ENCODE measurements around the gene ATP10A.

ATP10A gene

DNA sequence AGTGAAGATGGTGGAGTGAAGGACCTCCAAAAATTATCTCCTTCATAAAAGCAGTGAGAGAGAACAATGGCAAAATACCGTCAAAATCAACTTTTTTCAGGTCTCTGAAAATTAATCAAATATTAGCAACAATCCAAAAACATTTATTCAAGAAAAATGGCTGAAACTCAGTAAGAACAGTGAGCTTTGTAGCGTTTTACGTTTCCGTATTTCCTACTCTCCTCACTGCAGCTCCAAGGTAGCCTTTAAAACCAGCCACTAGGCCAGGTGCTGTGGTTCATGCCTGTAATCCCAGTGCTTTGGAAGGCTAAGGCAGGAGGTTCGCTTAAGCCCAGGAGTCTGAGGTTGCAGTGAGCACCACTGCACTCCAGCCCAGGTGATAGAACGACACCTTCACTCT is 38.5 kb downstream of the ATP10A start:
- Histone ChIP-seq H3K4me1 (ENCODE audit: control insufficient read depth, insufficient read depth, low read length, unreplicated experiment) (peaks cover 2% of the 10 kb centered on the region), H3K27me3 (ENCODE audit: insufficient read depth, low read length) (no peaks in the 10 kb centered on the region), H3K36me3 (ENCODE audit: insufficient read depth, low read length) (no peaks in the 10 kb centered on the region; the same call in 1 of the 2 replicates), H3K27ac (ENCODE audit: low read depth, low read length) (no peak overlapping the region), H3K4me3 (ENCODE audit: low read depth, low read length) (no peak overlapping the region), H2AFZ (ENCODE audit: low read length, unreplicated experiment) (no peak overlapping the region), H3K79me2 (ENCODE audit: control insufficient read depth, insufficient read depth, low read length, unreplicated experiment) (peaks cover 66% of the 10 kb centered on the region)

- Histone ChIP-seq H3K4me3 (ENCODE audit: low read depth, low read length) (no peak overlapping the region), H3K27ac (ENCODE audit: low read depth, low read length) (no peak overlapping the region)
Measured at GRCh38 chr15:25812845-25813244, 50.3 kb downstream of the ATP10A start.

GRCh38 chr15:25812073-25812472 is 51.1 kb downstream of the ATP10A start:
- Histone ChIP-seq H2AFZ (ENCODE audit: low read length, unreplicated experiment) (no peak overlapping the region), H3K79me2 (ENCODE audit: control insufficient read depth, insufficient read depth, low read length, unreplicated experiment) (peaks cover 53% of the 10 kb centered on the region), H3K4me1 (ENCODE audit: control insufficient read depth, insufficient read depth, low read length, unreplicated experiment) (no peaks in the 10 kb centered on the region), H3K4me3 (ENCODE audit: low read depth, low read length) (no peak overlapping the region), H3K36me3 (ENCODE audit: insufficient read depth, low read length) (no peaks in the 10 kb centered on the region), H3K27ac (ENCODE audit: low read depth, low read length) (no peak overlapping the region), H3K27me3 (ENCODE audit: insufficient read depth, low read length) (no peaks in the 10 kb centered on the region)

More at GRCh38 chr15:25812845-25813244, 50.3 kb downstream of the ATP10A start:
- Histone ChIP-seq H3K79me2 (ENCODE audit: control insufficient read depth, insufficient read depth, low read length, unreplicated experiment) (peaks cover 58% of the 10 kb centered on the region), H2AFZ (ENCODE audit: low read length, unreplicated experiment) (no peak overlapping the region), H3K27me3 (ENCODE audit: insufficient read depth, low read length) (no peaks in the 10 kb centered on the region), H3K36me3 (ENCODE audit: insufficient read depth, low read length) (no peaks in the 10 kb centered on the region), H3K4me1 (ENCODE audit: control insufficient read depth, insufficient read depth, low read length, unreplicated experiment) (no peaks in the 10 kb centered on the region)

GRCh38 chr15:25811481-25811906 is 51.6 kb downstream of the ATP10A start:
- Histone ChIP-seq H3K36me3 (ENCODE audit: insufficient read depth, low read length) (no peaks in the 10 kb centered on the region), H2AFZ (ENCODE audit: low read length, unreplicated experiment) (no peak overlapping the region), H3K27me3 (ENCODE audit: insufficient read depth, low read length) (no peaks in the 10 kb centered on the region), H3K79me2 (ENCODE audit: control insufficient read depth, insufficient read depth, low read length, unreplicated experiment) (peaks cover 53% of the 10 kb centered on the region), H3K27ac (ENCODE audit: low read depth, low read length) (no peak overlapping the region), H3K4me1 (ENCODE audit: control insufficient read depth, insufficient read depth, low read length, unreplicated experiment) (no peaks in the 10 kb centered on the region), H3K4me3 (ENCODE audit: low read depth, low read length) (no peak overlapping the region)

DNA sequence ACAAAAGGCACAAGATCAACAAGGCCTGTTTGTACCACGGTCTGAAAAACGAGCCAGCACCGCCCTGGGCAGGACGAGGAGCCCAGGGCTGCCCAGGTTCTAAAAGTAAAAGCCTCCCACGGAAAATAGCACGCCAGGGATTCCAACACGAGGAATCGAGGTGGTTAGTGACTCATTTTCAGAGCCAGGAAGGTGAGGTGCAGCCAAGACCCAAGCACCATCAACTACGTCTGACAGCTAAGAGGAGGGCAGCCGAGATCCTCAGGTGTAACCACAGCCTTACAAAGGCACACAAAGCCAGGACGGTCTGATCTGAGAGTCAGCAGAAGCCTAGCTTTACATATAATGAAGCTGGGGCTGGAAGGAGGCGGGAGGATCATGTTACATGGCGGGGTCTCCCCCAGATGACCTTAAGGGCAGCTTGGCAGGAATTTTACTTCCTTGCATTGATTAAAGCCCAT is 52.5 kb downstream of the ATP10A start:
- H3K27ac ChIP-seq (ENCODE audit: low read depth, low read length) = no peak overlapping the region
- no peak overlapping the region for H2AFZ ChIP-seq (ENCODE audit: low read length, unreplicated experiment)
- no peaks in the 10 kb centered on the region for H3K4me1 ChIP-seq (ENCODE audit: control insufficient read depth, insufficient read depth, low read length, unreplicated experiment)
- H3K27me3 ChIP-seq (ENCODE audit: insufficient read depth, low read length) = no peaks in the 10 kb centered on the region
- H3K79me2 ChIP-seq (ENCODE audit: control insufficient read depth, insufficient read depth, low read length, unreplicated experiment) = peaks cover 53% of the 10 kb centered on the region
- H3K4me3 ChIP-seq (ENCODE audit: low read depth, low read length) = no peak overlapping the region
- no peaks in the 10 kb centered on the region for H3K36me3 ChIP-seq (ENCODE audit: insufficient read depth, low read length)

DNA sequence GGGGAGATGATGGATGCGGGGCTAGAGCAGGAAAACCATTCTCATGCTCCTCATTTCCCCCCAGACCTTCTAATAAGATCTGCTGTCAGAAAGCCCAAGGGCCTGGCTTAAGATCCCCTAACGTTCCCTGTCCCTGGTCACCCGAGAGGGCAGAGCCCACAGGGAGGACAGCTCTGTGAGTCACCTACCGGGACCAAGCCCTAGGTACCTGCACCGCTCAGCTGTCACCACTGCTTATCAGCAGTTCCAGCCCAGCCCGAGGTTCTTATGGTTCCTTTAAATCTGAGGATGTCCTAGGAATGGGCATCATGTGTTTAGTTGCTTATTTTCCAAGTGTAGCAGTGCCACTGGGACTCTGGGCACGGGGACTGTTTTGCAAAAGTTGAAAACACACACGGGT is 53.0 kb downstream of the ATP10A start:
- Histone ChIP-seq H3K4me3 (ENCODE audit: low read depth, low read length) (no peak overlapping the region), H3K27ac (ENCODE audit: low read depth, low read length) (no peak overlapping the region), H3K4me1 (ENCODE audit: control insufficient read depth, insufficient read depth, low read length, unreplicated experiment) (no peaks in the 10 kb centered on the region), H3K36me3 (ENCODE audit: insufficient read depth, low read length) (no peaks in the 10 kb centered on the region), H3K79me2 (ENCODE audit: control insufficient read depth, insufficient read depth, low read length, unreplicated experiment) (peaks cover 48% of the 10 kb centered on the region), H3K27me3 (ENCODE audit: insufficient read depth, low read length) (no peaks in the 10 kb centered on the region), H2AFZ (ENCODE audit: low read length, unreplicated experiment) (no peak overlapping the region)

- no peaks in the 10 kb centered on the region for H3K4me1 ChIP-seq (ENCODE audit: control insufficient read depth, insufficient read depth, low read length, unreplicated experiment)
- no peak overlapping the region for H2AFZ ChIP-seq (ENCODE audit: low read length, unreplicated experiment)
- H3K27ac ChIP-seq (ENCODE audit: low read depth, low read length) = no peak overlapping the region
- H3K36me3 ChIP-seq (ENCODE audit: insufficient read depth, low read length) = no peaks in the 10 kb centered on the region
- H3K4me3 ChIP-seq (ENCODE audit: low read depth, low read length) = no peak overlapping the region
- H3K27me3 ChIP-seq (ENCODE audit: insufficient read depth, low read length) = no peaks in the 10 kb centered on the region
- peaks cover 26% of the 10 kb centered on the region for H3K79me2 ChIP-seq (ENCODE audit: control insufficient read depth, insufficient read depth, low read length, unreplicated experiment)
Measured at GRCh38 chr15:25807063-25807462, 56.1 kb downstream of the ATP10A start.

DNA sequence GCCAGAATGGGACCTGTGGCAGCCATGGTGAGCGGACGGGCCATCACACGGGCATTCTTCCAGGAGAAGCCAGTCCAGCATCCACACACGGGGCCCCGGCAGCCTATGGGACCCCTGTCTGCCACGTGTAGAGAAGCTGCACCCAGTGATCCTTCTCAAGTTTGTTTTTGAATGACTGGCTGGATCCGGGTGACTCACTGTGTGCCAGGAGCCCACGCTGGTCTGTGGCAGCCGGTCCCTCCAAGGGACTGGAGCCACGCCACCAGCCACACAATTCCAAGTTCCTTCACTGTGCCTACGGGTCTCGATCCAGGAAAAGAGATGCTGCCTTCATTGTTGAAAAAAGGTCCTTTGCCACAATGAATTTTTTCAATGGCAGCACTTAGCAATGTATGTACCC is 58.1 kb downstream of the ATP10A start:
- H3K27me3 ChIP-seq (ENCODE audit: insufficient read depth, low read length) = no peaks in the 10 kb centered on the region
- peaks cover 10% of the 10 kb centered on the region for H3K79me2 ChIP-seq (ENCODE audit: control insufficient read depth, insufficient read depth, low read length, unreplicated experiment)
- no peaks in the 10 kb centered on the region for H3K4me1 ChIP-seq (ENCODE audit: control insufficient read depth, insufficient read depth, low read length, unreplicated experiment)
- no peaks in the 10 kb centered on the region for H3K36me3 ChIP-seq (ENCODE audit: insufficient read depth, low read length)
- no peak overlapping the region for H3K27ac ChIP-seq (ENCODE audit: low read depth, low read length)
- no peak overlapping the region for H2AFZ ChIP-seq (ENCODE audit: low read length, unreplicated experiment)
- no peak overlapping the region for H3K4me3 ChIP-seq (ENCODE audit: low read depth, low read length)

- no peaks in the 10 kb centered on the region for H3K27me3 ChIP-seq (ENCODE audit: insufficient read depth, low read length)
- H3K4me1 ChIP-seq (ENCODE audit: control insufficient read depth, insufficient read depth, low read length, unreplicated experiment) = no peaks in the 10 kb centered on the region
- H3K79me2 ChIP-seq (ENCODE audit: control insufficient read depth, insufficient read depth, low read length, unreplicated experiment) = peaks cover 9% of the 10 kb centered on the region
- no peaks in the 10 kb centered on the region for H3K36me3 ChIP-seq (ENCODE audit: insufficient read depth, low read length)
- H2AFZ ChIP-seq (ENCODE audit: low read length, unreplicated experiment) = no peak overlapping the region
- H3K4me3 ChIP-seq (ENCODE audit: low read depth, low read length) = no peak overlapping the region
- no peak overlapping the region for H3K27ac ChIP-seq (ENCODE audit: low read depth, low read length)
Measured at GRCh38 chr15:25804451-25804850, 58.7 kb downstream of the ATP10A start.

- H3K36me3 ChIP-seq (ENCODE audit: insufficient read depth, low read length) = no peaks in the 10 kb centered on the region
- H3K79me2 ChIP-seq (ENCODE audit: control insufficient read depth, insufficient read depth, low read length, unreplicated experiment) = peaks cover 12% of the 10 kb centered on the region
- H2AFZ ChIP-seq (ENCODE audit: low read length, unreplicated experiment) = no peak overlapping the region
- H3K27ac ChIP-seq (ENCODE audit: low read depth, low read length) = no peak overlapping the region
- no peaks in the 10 kb centered on the region for H3K4me1 ChIP-seq (ENCODE audit: control insufficient read depth, insufficient read depth, low read length, unreplicated experiment)
- H3K27me3 ChIP-seq (ENCODE audit: insufficient read depth, low read length) = no peaks in the 10 kb centered on the region
- H3K4me3 ChIP-seq (ENCODE audit: low read depth, low read length) = no peak overlapping the region
Measured at GRCh38 chr15:25803541-25803940, 59.6 kb downstream of the ATP10A start.

GRCh38 chr15:25803036-25803435 is 60.1 kb downstream of the ATP10A start:
- H3K27me3 ChIP-seq (ENCODE audit: insufficient read depth, low read length) = no peaks in the 10 kb centered on the region

More at GRCh38 chr15:25803036-25803435, 60.1 kb downstream of the ATP10A start:
- H3K27ac ChIP-seq (ENCODE audit: low read depth, low read length) = no peak overlapping the region
- H3K4me1 ChIP-seq (ENCODE audit: control insufficient read depth, insufficient read depth, low read length, unreplicated experiment) = peaks cover 4% of the 10 kb centered on the region
- H3K79me2 ChIP-seq (ENCODE audit: control insufficient read depth, insufficient read depth, low read length, unreplicated experiment) = peaks cover 11% of the 10 kb centered on the region
- H2AFZ ChIP-seq (ENCODE audit: low read length, unreplicated experiment) = no peak overlapping the region
- H3K36me3 ChIP-seq (ENCODE audit: insufficient read depth, low read length) = no peaks in the 10 kb centered on the region
- H3K4me3 ChIP-seq (ENCODE audit: low read depth, low read length) = no peak overlapping the region
